ENCODE data around the gene EPHB2.
A peak's percentile ranks its signal among the peaks of the same experiment; 100 is the strongest.

EPHB2 gene

GRCh38 chr1:22851517-22851916 is 140.9 kb downstream of the EPHB2 start:
- no peak for TF ChIP-seq CTCF (IDR thresholded peaks at IDR 0.05; ENCODE audit: extremely low read depth, insufficient read depth, missing control alignments)
- in situ Hi-C loops (cut with MboI; ENCODE audit: low pct_unique_long_range_greater_than_20kb, low sequenced_read_pairs, unreplicated experiment), result no loop called here

GRCh38 chr1:22852144-22852655 is 141.6 kb downstream of the EPHB2 start:
- DNase-seq (ENCODE audit: low spot score), result no peak
- in situ Hi-C loops (cut with MboI; ENCODE audit: low pct_unique_long_range_greater_than_20kb, low sequenced_read_pairs, unreplicated experiment), result no loop called here
- no peak for TF ChIP-seq CTCF (IDR thresholded peaks at IDR 0.05; ENCODE audit: extremely low read depth, insufficient read depth, missing control alignments)

More at GRCh38 chr1:22851517-22851916, 140.9 kb downstream of the EPHB2 start:
- DNase-seq (ENCODE audit: low spot score), result no peak

- TF ChIP-seq CTCF (IDR thresholded peaks at IDR 0.05; ENCODE audit: extremely low read depth, insufficient read depth, missing control alignments), result no peak
- DNase-seq (ENCODE audit: low spot score), result no peak
- in situ Hi-C loops (cut with MboI; ENCODE audit: low pct_unique_long_range_greater_than_20kb, low sequenced_read_pairs, unreplicated experiment), result no loop called here
These were observed 143.1 kb downstream of the EPHB2 start for GRCh38 chr1:22853651-22854185.

- in situ Hi-C loops (cut with MboI; ENCODE audit: low pct_unique_long_range_greater_than_20kb, low sequenced_read_pairs, unreplicated experiment), result no loop called here
- DNase-seq (ENCODE audit: low spot score), result peak; percentile 34
- no peak for TF ChIP-seq CTCF (IDR thresholded peaks at IDR 0.05; ENCODE audit: extremely low read depth, insufficient read depth, missing control alignments)
These were observed 144.3 kb downstream of the EPHB2 start for GRCh38 chr1:22854688-22855565.

GRCh38 chr1:22855668-22856606 is 145.3 kb downstream of the EPHB2 start:
- no peak for TF ChIP-seq CTCF (IDR thresholded peaks at IDR 0.05; ENCODE audit: extremely low read depth, insufficient read depth, missing control alignments)
- DNase-seq (ENCODE audit: low spot score), result no peak
- in situ Hi-C loops (cut with MboI; ENCODE audit: low pct_unique_long_range_greater_than_20kb, low sequenced_read_pairs, unreplicated experiment), result no loop called here

GRCh38 chr1:22857661-22858060 is 147.0 kb downstream of the EPHB2 start:
- in situ Hi-C loops (cut with MboI; ENCODE audit: low pct_unique_long_range_greater_than_20kb, low sequenced_read_pairs, unreplicated experiment), result no loop called here
- DNase-seq (ENCODE audit: low spot score), result no peak
- no peak for TF ChIP-seq CTCF (IDR thresholded peaks at IDR 0.05; ENCODE audit: extremely low read depth, insufficient read depth, missing control alignments)
